Omental fat pad (tissue), 4 donors: ENCODE data around the gene SMIM1. TPM values are rescaled to one million over a fixed set of nuclear protein-coding genes. Genes with fewer than 3 reads are reported as not detected.

Source experiments
- ATAC-seq: fragments of 150-250 bp; one replicate; pipeline ENCODE4 v1.9.1; 2016; ENCODE audit warnings: mild to moderate bottlenecking, moderate library complexity; ENCODE audit not compliant: low FRiP score
- DNase-seq: peaks from one replicate; pipeline ENCODE4 v3.0.0-alpha.2; 2019; ENCODE audit warnings: low spot score
- total RNA-seq, 4 donors: library from RNA; depleted of rRNA; stranded (reverse); fragments of >200 nt; gene quantifications; one replicate each; pipeline ENCODE4 v1.1.0, GENCODE V29; 2016
- TF ChIP-seq, protein P1 (sequence below), 3 donors: fragments of 450-650 bp; IDR thresholded peaks; one replicate each; pipeline ENCODE4 v1.5.1; 2016 to 2017; ENCODE audit warnings: antibody characterized with exemption in 3 of 3, mild to moderate bottlenecking in 3 of 3, moderate library complexity in 2 of 3

Gene SMIM1
- total RNA-seq, 4 donors from 2014 or later = 4.3 to 4.6 TPM; not detected in 2

DNA sequence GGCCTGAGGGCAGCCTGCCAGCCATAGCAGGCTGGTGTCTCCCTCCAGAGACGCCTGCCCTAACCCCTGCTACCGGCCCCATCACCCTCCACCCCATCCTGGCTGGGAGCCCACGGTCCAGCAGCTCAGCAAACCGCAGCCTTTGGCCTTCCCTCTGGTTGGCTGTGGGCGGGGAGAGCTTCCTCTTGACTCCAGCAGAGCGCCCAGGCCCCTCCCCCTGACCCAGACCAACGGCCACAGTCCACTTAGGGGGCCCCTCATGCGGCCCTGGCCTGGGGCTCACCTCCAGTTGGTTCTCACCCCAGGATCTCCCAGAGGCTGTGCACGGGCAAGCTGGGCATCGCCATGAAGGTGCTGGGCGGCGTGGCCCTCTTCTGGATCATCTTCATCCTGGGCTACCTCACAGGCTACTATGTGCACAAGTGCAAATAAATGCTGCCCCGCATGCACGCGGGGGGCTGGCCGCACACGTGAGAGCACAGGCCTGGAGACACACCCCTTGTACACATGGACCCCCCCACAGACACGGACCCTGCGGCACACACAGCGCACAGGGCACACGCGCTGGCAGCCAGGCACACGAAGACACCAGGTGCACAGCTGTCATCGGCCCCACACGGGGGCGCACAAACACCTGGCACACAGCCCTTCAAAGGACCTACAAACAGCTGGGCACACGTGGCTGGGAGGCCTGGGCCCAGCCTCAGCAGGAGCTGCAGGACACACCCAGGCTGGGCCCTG, 3.1 kb downstream of the SMIM1 start:
- DNase-seq = no peak
- no peak for ATAC-seq

GRCh38 chr1:3776231-3776961, 3.8 kb downstream of the SMIM1 start:
- TF ChIP-seq, protein P1, sequence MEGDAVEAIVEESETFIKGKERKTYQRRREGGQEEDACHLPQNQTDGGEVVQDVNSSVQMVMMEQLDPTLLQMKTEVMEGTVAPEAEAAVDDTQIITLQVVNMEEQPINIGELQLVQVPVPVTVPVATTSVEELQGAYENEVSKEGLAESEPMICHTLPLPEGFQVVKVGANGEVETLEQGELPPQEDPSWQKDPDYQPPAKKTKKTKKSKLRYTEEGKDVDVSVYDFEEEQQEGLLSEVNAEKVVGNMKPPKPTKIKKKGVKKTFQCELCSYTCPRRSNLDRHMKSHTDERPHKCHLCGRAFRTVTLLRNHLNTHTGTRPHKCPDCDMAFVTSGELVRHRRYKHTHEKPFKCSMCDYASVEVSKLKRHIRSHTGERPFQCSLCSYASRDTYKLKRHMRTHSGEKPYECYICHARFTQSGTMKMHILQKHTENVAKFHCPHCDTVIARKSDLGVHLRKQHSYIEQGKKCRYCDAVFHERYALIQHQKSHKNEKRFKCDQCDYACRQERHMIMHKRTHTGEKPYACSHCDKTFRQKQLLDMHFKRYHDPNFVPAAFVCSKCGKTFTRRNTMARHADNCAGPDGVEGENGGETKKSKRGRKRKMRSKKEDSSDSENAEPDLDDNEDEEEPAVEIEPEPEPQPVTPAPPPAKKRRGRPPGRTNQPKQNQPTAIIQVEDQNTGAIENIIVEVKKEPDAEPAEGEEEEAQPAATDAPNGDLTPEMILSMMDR (IDR thresholded peaks at IDR 0.05) = no peak

More for the DNA sequence above, 3.1 kb downstream of the SMIM1 start:
- TF ChIP-seq, protein P1 (IDR thresholded peaks at IDR 0.05) = no peak

GRCh38 chr1:3777078-3777547, 4.6 kb downstream of the SMIM1 start:
- TF ChIP-seq, protein P1 (IDR thresholded peaks at IDR 0.05) = no peak
- DNase-seq (no peak), ATAC-seq (no peak)

More at GRCh38 chr1:3776231-3776961, 3.8 kb downstream of the SMIM1 start:
- DNase-seq (no peak), ATAC-seq (no peak)

DNA sequence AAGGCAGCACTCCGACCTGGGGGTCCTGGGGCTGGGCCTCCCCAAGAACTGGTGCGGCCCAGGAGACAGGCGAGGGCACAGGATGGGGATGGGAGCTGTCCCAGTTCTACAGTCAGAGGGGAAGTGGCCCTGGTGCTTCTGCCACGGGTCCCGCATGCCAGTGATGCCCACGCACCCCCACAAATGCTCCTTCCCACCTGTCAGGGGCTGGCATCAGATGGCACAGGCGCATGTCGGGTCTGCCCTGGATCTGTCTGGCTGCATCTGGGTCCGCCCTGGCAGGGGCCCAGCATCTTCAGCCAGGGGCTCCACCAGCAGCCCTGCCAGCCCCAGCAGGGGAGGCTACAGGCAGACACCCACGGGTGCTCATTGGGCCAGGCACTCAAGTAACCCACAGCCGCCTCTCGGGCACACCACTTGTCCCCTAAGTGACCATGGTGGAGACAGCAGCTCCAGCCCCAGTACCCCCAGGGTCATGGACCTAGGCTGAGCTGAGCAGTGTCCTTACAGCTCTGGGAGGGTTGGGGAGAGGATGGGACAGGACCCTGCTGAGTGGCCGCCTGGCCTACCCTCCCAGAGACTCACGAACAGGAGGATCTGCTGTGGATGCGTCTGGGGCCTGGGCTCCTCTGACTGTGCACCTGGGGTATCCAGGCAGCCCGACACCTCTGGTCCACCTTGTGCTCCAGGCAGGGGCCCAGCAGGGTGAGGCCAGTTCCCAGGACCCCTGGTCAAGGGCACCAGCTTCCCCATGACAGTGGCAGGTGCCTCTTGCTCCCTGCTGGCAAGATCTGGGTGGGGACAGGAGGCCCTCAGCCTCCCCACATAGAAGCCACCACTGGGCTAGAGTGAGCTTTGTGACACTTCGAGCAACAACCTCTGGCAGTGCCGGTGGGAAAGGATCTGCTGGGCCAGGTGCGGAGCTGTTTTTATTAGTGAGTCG, 5.4 kb downstream of the SMIM1 start:
- DNase-seq = no peak
- TF ChIP-seq, protein P1 (IDR thresholded peaks at IDR 0.05) = no peak
- no peak for ATAC-seq

GRCh38 chr1:3778590-3779264, 6.2 kb downstream of the SMIM1 start:
- TF ChIP-seq, protein P1 (IDR thresholded peaks at IDR 0.05) = no peak
- DNase-seq = no peak
- no peak for ATAC-seq

GRCh38 chr1:3779265-3779911, 6.8 kb downstream of the SMIM1 start:
- no peak for ATAC-seq
- TF ChIP-seq, protein P1 (IDR thresholded peaks at IDR 0.05) = no peak
- no peak for DNase-seq
